H1 (cell line): ENCODE measurements around the gene SLC17A3. TPM values are rescaled to one million over a fixed set of nuclear protein-coding genes. Genes with fewer than 3 reads are reported as not detected.

ENCODE experiments used
- CTCF ChIA-PET: fragments of 300-600 bp; sonication (Branson Sonifier 250); formaldehyde crosslinking; loops from one replicate; lab custom pipeline; 2021; ENCODE audit not compliant: partially characterized antibody; lab: Charles Lee
- POLR2A ChIA-PET: fragments of 300-600 bp; sonication (Branson Sonifier 250); formaldehyde crosslinking; loops from one replicate; lab custom pipeline; 2021; ENCODE audit warnings: inconsistent platforms; ENCODE audit not compliant: partially characterized antibody; lab: Charles Lee
- DNase-seq, 2 experiments: peaks; one replicate each; pipeline versions ENCODE4 v3.0.0 to v3.0.0-alpha.2; 2010 to 2022; ENCODE audit warnings: low spot score in 2 of 2, low read depth in 1 of 2, mixed read lengths in 1 of 2
- FAIRE-seq: peaks from 2 replicates; lab custom pipeline; 2011; peaks lifted over from hg19 to GRCh38; lab: Jason Lieb, UNC
- H2AFZ ChIP-seq: 2 replicates; pipeline ENCODE4 v1.8.1; 2012; ENCODE audit warnings: low read length, inconsistent platforms
- H2AK5ac ChIP-seq: 2 replicates; pipeline ENCODE4 v1.6.1; 2013; ENCODE audit warnings: low read depth, low read length
- H2BK120ac ChIP-seq: replicated peaks from 2 replicates; pipeline ENCODE3; 2013; ENCODE audit warnings: low read depth, low read length, inconsistent platforms
- H2BK12ac ChIP-seq: 2 replicates; pipeline ENCODE4 v1.6.1; 2013; ENCODE audit warnings: low read depth, low read length
- H2BK15ac ChIP-seq: 2 replicates; pipeline ENCODE4 v1.6.1; 2013; ENCODE audit warnings: low read length
- H2BK20ac ChIP-seq: 2 replicates; pipeline ENCODE4 v1.6.1; 2013; ENCODE audit warnings: low read length
- H2BK5ac ChIP-seq: 2 replicates; pipeline ENCODE4 v1.6.1; 2013; ENCODE audit warnings: low read depth, low read length
- H3K14ac ChIP-seq: 2 replicates; pipeline ENCODE4 v1.6.1; 2013; ENCODE audit warnings: inconsistent platforms; ENCODE audit not compliant: insufficient read length
- H3K18ac ChIP-seq: 2 replicates; pipeline ENCODE4 v1.6.1; 2013; ENCODE audit warnings: low read length; ENCODE audit errors: extremely low read depth
- H3K23ac ChIP-seq: 2 replicates; pipeline ENCODE4 v1.6.1; 2013; ENCODE audit warnings: inconsistent platforms; ENCODE audit not compliant: insufficient read length
- H3K23me2 ChIP-seq: 2 replicates; pipeline ENCODE4 v1.6.1; 2013; ENCODE audit warnings: low read depth, low read length
- H3K27ac ChIP-seq: 2 replicates; pipeline ENCODE4 v1.6.1; 2011; ENCODE audit warnings: low read depth, low read length, inconsistent platforms
- H3K27me3 ChIP-seq, 4 experiments: replicated peaks in 1 of 4; 1 replicate in 1 of 4; 2 replicates in 3 of 4; pipeline versions ENCODE4 v1.6.1 to v1.8.1; 2011 to 2013; ENCODE audit warnings: low read length in 3 of 4, mild to moderate bottlenecking in 3 of 4, inconsistent platforms in 2 of 4, mixed read lengths in 2 of 4, moderate library complexity in 1 of 4; ENCODE audit not compliant: control insufficient read depth in 3 of 4, insufficient read depth in 3 of 4; ENCODE audit errors: extremely low read depth in 1 of 4
- H3K36me3 ChIP-seq, 4 experiments: 2 replicates each; pipeline versions ENCODE4 v1.6.1 to v1.8.1; 2011 to 2013; ENCODE audit warnings: mild to moderate bottlenecking in 4 of 4, low read length in 3 of 4, moderate library complexity in 2 of 4, control low read depth in 1 of 4, inconsistent platforms in 1 of 4; ENCODE audit not compliant: insufficient read depth in 4 of 4, control insufficient read depth in 2 of 4
- H3K4ac ChIP-seq: replicated peaks from 2 replicates; pipeline ENCODE3; 2013; ENCODE audit warnings: low read length, low read depth, mixed read lengths, inconsistent platforms; ENCODE audit not compliant: insufficient read length
- H3K4me1 ChIP-seq, 4 experiments: replicated peaks in 1 of 4; 1 replicate in 1 of 4; 2 replicates in 3 of 4; pipeline versions ENCODE4 v1.6.1 to v1.8.1; 2011 to 2013; ENCODE audit warnings: low read length in 3 of 4, inconsistent platforms in 2 of 4, mixed read lengths in 1 of 4; ENCODE audit not compliant: insufficient read depth in 4 of 4, control insufficient read depth in 3 of 4
- H3K4me2 ChIP-seq, 2 experiments: 2 replicates each; pipeline versions ENCODE4 v1.6.1 to v1.8.1; 2011 to 2013; ENCODE audit warnings: low read depth in 2 of 2, low read length in 2 of 2, control low read depth in 1 of 2, inconsistent platforms in 1 of 2, mild to moderate bottlenecking in 1 of 2; ENCODE audit not compliant: insufficient read depth in 1 of 2
- H3K4me3 ChIP-seq, 4 experiments: fragments of 200-600, 300-600 bp in 1 of 4; sonication (generic), shearing (Covaris generic), sonication (Bioruptor Twin) in 1 of 4; 2 replicates each; pipeline versions ENCODE4 v1.5.1 to v1.8.1; 2011 to 2016; ENCODE audit warnings: low read length in 4 of 4, low read depth in 3 of 4, control low read depth in 2 of 4, inconsistent platforms in 2 of 4, mild to moderate bottlenecking in 2 of 4, mixed read lengths in 1 of 4, moderate library complexity in 1 of 4; ENCODE audit not compliant: insufficient read depth in 2 of 4; ENCODE audit errors: extremely low read depth in 1 of 4
- H3K56ac ChIP-seq: replicated peaks from 2 replicates; pipeline ENCODE3; 2013; ENCODE audit warnings: low read depth, mild to moderate bottlenecking, mixed read lengths, low read length, inconsistent platforms; ENCODE audit not compliant: insufficient read length
- H3K79me1 ChIP-seq: 2 replicates; pipeline ENCODE4 v1.6.1; 2013; ENCODE audit warnings: low read depth, low read length, control low read depth
- H3K79me2 ChIP-seq, 2 experiments: 2 replicates each; pipeline versions ENCODE4 v1.6.1 to v1.8.1; 2012 to 2013; ENCODE audit warnings: low read length in 2 of 2, mild to moderate bottlenecking in 2 of 2, inconsistent platforms in 1 of 2; ENCODE audit not compliant: insufficient read depth in 2 of 2, control insufficient read depth in 1 of 2
- H3K9ac ChIP-seq, 4 experiments: replicated peaks in 1 of 4; 1 replicate in 1 of 4; 2 replicates in 3 of 4; pipeline versions ENCODE4 v1.6.1 to v1.8.1; 2011 to 2013; ENCODE audit warnings: low read depth in 3 of 4, low read length in 3 of 4, control low read depth in 2 of 4, mild to moderate bottlenecking in 2 of 4, moderate library complexity in 2 of 4, inconsistent platforms in 1 of 4; ENCODE audit errors: extremely low read depth in 1 of 4
- H3K9me3 ChIP-seq, 2 experiments: 2 replicates each; pipeline versions ENCODE4 v1.6.1 to v1.8.1; 2012 to 2013; ENCODE audit warnings: mild to moderate bottlenecking in 2 of 2, moderate library complexity in 2 of 2, control low read depth in 1 of 2, inconsistent platforms in 1 of 2, low read depth in 1 of 2, low read length in 1 of 2, mixed read lengths in 1 of 2; ENCODE audit not compliant: insufficient read depth in 2 of 2
- H4K20me1 ChIP-seq, 2 experiments: replicated peaks in 1 of 2; 2 replicates each; pipeline versions ENCODE3 to v1.8.1; 2011 to 2013; ENCODE audit warnings: inconsistent platforms in 2 of 2, low read length in 2 of 2, mild to moderate bottlenecking in 1 of 2; ENCODE audit not compliant: insufficient read depth in 2 of 2, control insufficient read depth in 1 of 2
- H4K5ac ChIP-seq: 2 replicates; pipeline ENCODE4 v1.6.1; 2013; ENCODE audit warnings: low read length, low read depth, mixed read lengths, inconsistent platforms; ENCODE audit not compliant: insufficient read length
- H4K8ac ChIP-seq: 2 replicates; pipeline ENCODE4 v1.8.0; 2013; ENCODE audit warnings: mild to moderate bottlenecking, moderate library complexity, low read length, inconsistent platforms; ENCODE audit not compliant: insufficient read depth; ENCODE audit errors: extremely low read depth
- H4K91ac ChIP-seq: replicated peaks from 2 replicates; pipeline ENCODE3; 2013; ENCODE audit warnings: low read length, mixed read lengths, inconsistent platforms; ENCODE audit not compliant: insufficient read length
- CREB1 ChIP-seq: IDR thresholded peaks from 2 replicates; pipeline ENCODE4 v1.6.1; 2012; ENCODE audit warnings: inconsistent platforms
- TBP ChIP-seq: IDR thresholded peaks from 2 replicates; pipeline ENCODE4 v1.6.1; 2011; ENCODE audit warnings: low read depth, low read length, improper control_type of control experiment
- WGBS, 2 experiments: shearing (Covaris generic) in 1 of 2; methylation state at CpG; one replicate each; pipeline versions ENCODE4 v1.1.6 to v1.1.7; 2013 to 2015; ENCODE audit warnings: low lambda C conversion rate in 2 of 2, mixed read lengths in 2 of 2, inconsistent platforms in 1 of 2, low coverage in 1 of 2, missing lambda C conversion rate in 1 of 2; ENCODE audit not compliant: insufficient replicate concordance in 2 of 2, insufficient coverage in 1 of 2, insufficient read length in 1 of 2; ENCODE audit errors: extremely low coverage in 1 of 2, missing lambda C conversion rate in 1 of 2; 5-methylcytosine and 5-hydroxymethylcytosine counted together
- polyA plus RNA-seq, 7 experiments: library from polyadenylated mRNA; depleted of rRNA in 3 of 7; stranded (reverse) in 5 of 7; unstranded in 2 of 7; fragments of >200 nt in 5 of 7; fragments of 200-250 nt in 2 of 7; gene quantifications; 1 replicate in 5 of 7; 2 replicates in 1 of 7; 4 replicates in 1 of 7; pipeline versions ENCODE4 v1.2.1 to v1.2.3, GENCODE V29; 2011 to 2013; ENCODE audit warnings: missing spikeins in 2 of 7, mixed read lengths in 2 of 7
- total RNA-seq: library from RNA; stranded (reverse); fragmentation: NEBNext Ultra II Directional; extraction: Animal tissue kit (Norgen Biotek cat#: 25700); gene quantifications from 2 replicates; pipeline ENCODE4 v1.2.1, GENCODE V29; 2021

Gene SLC17A3
- total and polyA plus RNA-seq, 2 of the 8 experiments (the other 6 are each of a cell fraction or from before 2014, with no cell fraction given), result not detected

DNA sequence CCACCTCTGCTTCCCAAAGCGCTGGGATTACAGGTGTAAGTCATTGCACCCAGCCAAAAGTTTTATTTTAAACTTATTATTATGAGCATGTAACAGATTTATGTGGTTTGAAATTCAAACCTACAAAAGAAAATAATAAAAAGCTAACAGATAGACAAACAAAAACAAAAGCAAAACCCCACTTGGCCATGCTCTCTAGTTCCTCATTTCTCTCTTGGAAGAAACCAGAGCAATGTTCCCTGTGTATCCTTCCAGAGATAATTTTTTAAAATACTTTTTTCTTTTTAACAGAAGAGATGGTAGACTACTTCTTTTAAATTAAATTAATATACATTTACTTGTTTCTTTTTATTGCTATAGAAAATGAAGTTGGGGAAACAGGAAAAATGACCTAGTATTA lies 28.0 kb upstream of the SLC17A3 start:
- DNase-seq, result no peak
- CTCF ChIA-PET, result interaction anchor here (1.1 kb wide), 1 partner anchor 102 kb away, joined by 4 read pairs; no protein-coding TSS in a partner anchor

More for the DNA sequence above, 28.0 kb upstream of the SLC17A3 start:
- H2AFZ ChIP-seq, result no peak overlapping the region
- no peaks in the 10 kb centered on the region for H3K23me2 ChIP-seq
- no peak overlapping the region for H3K4ac ChIP-seq
- H3K36me3 ChIP-seq, result no peaks in the 10 kb centered on the region
- H3K27ac ChIP-seq, result no peak overlapping the region
- H3K9ac ChIP-seq, result no peak overlapping the region
- H3K27me3 ChIP-seq, result no peaks in the 10 kb centered on the region
- no peaks in the 10 kb centered on the region for H3K9me3 ChIP-seq
- H3K14ac ChIP-seq, result no peak overlapping the region
- no peak overlapping the region for H3K4me2 ChIP-seq
- H2BK5ac ChIP-seq, result no peak overlapping the region
- no peak overlapping the region for H2BK120ac ChIP-seq
- no peak overlapping the region for H4K5ac ChIP-seq
- H4K8ac ChIP-seq, result no peak overlapping the region
- no peak overlapping the region for H2AK5ac ChIP-seq
- WGBS, 2 experiments, result 95% methylated on average over 1 of the region's 1 CpG; no CpG with 5 or more reads in 1 of the 2 experiments
- no peaks in the 10 kb centered on the region for H3K79me2 ChIP-seq
- TF ChIP-seq TBP, result no peak
- no peak for TF ChIP-seq CREB1
- FAIRE-seq, result no peak
- no peak overlapping the region for H2BK12ac ChIP-seq
- H2BK15ac ChIP-seq, result no peak overlapping the region
- no peaks in the 10 kb centered on the region for H3K79me1 ChIP-seq
- H4K20me1 ChIP-seq, result no peaks in the 10 kb centered on the region
- H3K4me3 ChIP-seq, result no peak overlapping the region
- no peak overlapping the region for H3K56ac ChIP-seq
- POLR2A ChIA-PET, result no interaction called here
- H3K23ac ChIP-seq, result no peak overlapping the region
- H2BK20ac ChIP-seq, result no peak overlapping the region
- H3K18ac ChIP-seq, result no peak overlapping the region
- no peak overlapping the region for H4K91ac ChIP-seq
- H3K4me1 ChIP-seq, result peaks cover 0 to 14% (median 11%) of the 10 kb centered on the region in 4 experiments; a peak in 4 of 7 replicates
